CD4-positive, alpha-beta T cell treated with Interleukin-1 beta for 1 hour (primary cell): ENCODE measurements around the gene MAST3.

ENCODE experiments used
- DNase-seq, 2 donors: peaks; one replicate each; pipeline ENCODE4 v3.0.0-alpha.2; 2020 to 2022

The MAST3 gene

GRCh38 chr19:18161636-18162002 lies 64.0 kb downstream of the MAST3 start:
- no peak for DNase-seq

- no peak for DNase-seq
Measured at GRCh38 chr19:18164072-18164471, 66.5 kb downstream of the MAST3 start.

GRCh38 chr19:18165794-18166544 lies 68.4 kb downstream of the MAST3 start:
- DNase-seq: no peak

- DNase-seq: no peak
Measured at GRCh38 chr19:18167011-18167410, 69.4 kb downstream of the MAST3 start.

GRCh38 chr19:18167975-18168645 lies 70.5 kb downstream of the MAST3 start:
- peak; percentile 70 to 74 for DNase-seq

GRCh38 chr19:18168673-18169381 lies 71.2 kb downstream of the MAST3 start:
- no peak for DNase-seq

- DNase-seq: peak in 1 of 2 donors; percentile 76
Measured at GRCh38 chr19:18170714-18171255, 73.2 kb downstream of the MAST3 start.

- DNase-seq: peak in 1 of 2 donors; percentile 54
Measured at GRCh38 chr19:18171605-18172327, 74.2 kb downstream of the MAST3 start.

GRCh38 chr19:18172331-18173053 lies 74.9 kb downstream of the MAST3 start:
- no peak for DNase-seq

- peak in 1 of 2 donors; percentile 87 for DNase-seq
Measured at GRCh38 chr19:18173054-18173571, 75.5 kb downstream of the MAST3 start.

GRCh38 chr19:18173572-18174288 lies 76.2 kb downstream of the MAST3 start, which contains the start of gene IFI30:
Gene IFI30 (plus strand): TSS chr19:18173813. CDS start chr19:18173842, 29 bp downstream.
- peak; percentile 69 to 91 for DNase-seq

GRCh38 chr19:18174983-18175382 lies 77.4 kb downstream of the MAST3 start:
- DNase-seq: no peak

- no peak for DNase-seq
Measured at GRCh38 chr19:18176367-18177310, 79.1 kb downstream of the MAST3 start.

- no peak for DNase-seq
Measured at GRCh38 chr19:18179957-18180356, 82.4 kb downstream of the MAST3 start.

GRCh38 chr19:18183529-18183928 lies 86.0 kb downstream of the MAST3 start:
- DNase-seq: no peak

GRCh38 chr19:18185538-18185937 lies 88.0 kb downstream of the MAST3 start:
- no peak for DNase-seq

GRCh38 chr19:18190278-18190677 lies 92.7 kb downstream of the MAST3 start:
- DNase-seq: no peak

GRCh38 chr19:18191640-18192062 lies 94.1 kb downstream of the MAST3 start:
- no peak for DNase-seq

GRCh38 chr19:18192673-18193387 lies 95.3 kb downstream of the MAST3 start, which contains the start of gene MPV17L2:
Gene MPV17L2 (plus strand): TSS chr19:18193218. CDS start chr19:18193282, 64 bp downstream.
- peak; percentile 100 for DNase-seq
